Ascending aorta (tissue), 2 donors: ENCODE data around the gene QSOX1. TPM values are rescaled to one million over a fixed set of nuclear protein-coding genes. Genes with fewer than 3 reads are reported as not detected.

ENCODE experiments used
- DNase-seq, 2 donors: peaks; one replicate each; pipeline ENCODE4 v3.0.0-alpha.2; 2019; ENCODE audit warnings: low spot score in 2 of 2
- H3K27ac ChIP-seq, 2 donors: fragments of 200-600 bp; sonication (generic); one replicate each; pipeline ENCODE4 v1.5.1; 2016 to 2017; ENCODE audit warnings: mild to moderate bottlenecking in 1 of 2
- H3K27me3 ChIP-seq: fragments of 200-600 bp; sonication (generic); one replicate; pipeline ENCODE4 v1.5.1; 2017
- H3K36me3 ChIP-seq, 2 donors: fragments of 200-600 bp; sonication (generic); one replicate each; pipeline ENCODE4 v1.5.1; 2016
- H3K4me1 ChIP-seq, 2 donors: fragments of 200-600 bp; sonication (generic); one replicate each; pipeline ENCODE4 v1.5.1; 2016 to 2017; ENCODE audit warnings: mild to moderate bottlenecking in 1 of 2
- H3K4me3 ChIP-seq, 2 donors: fragments of 200-600 bp; sonication (generic); one replicate each; pipeline ENCODE4 v1.5.1; 2016 to 2017; ENCODE audit warnings: mild to moderate bottlenecking in 1 of 2
- H3K9me3 ChIP-seq, 2 donors: fragments of 200-600 bp; sonication (generic); one replicate each; pipeline ENCODE4 v1.5.1; 2016
- intact Hi-C: fragments of 100-400 bp; cut with DNase I; formaldehyde crosslinking; loops from one replicate; pipeline ENCODE4 v1.15.1; 2023
- total RNA-seq: library from RNA; depleted of rRNA; stranded (reverse); fragments of >200 nt; gene quantifications from one replicate; pipeline ENCODE4 v1.1.0, GENCODE V29; 2016
- TF ChIP-seq, protein P1 (sequence below), 3 experiments: fragments of 200-600 bp in 2 of 3; fragments of 450-650 bp in 1 of 3; sonication (generic) in 2 of 3; IDR thresholded peaks; one replicate each; pipeline ENCODE4 v1.5.1; 2016 to 2019; ENCODE audit warnings: antibody characterized with exemption in 3 of 3, mild to moderate bottlenecking in 1 of 3, moderate library complexity in 1 of 3

Gene QSOX1
- total RNA-seq, 1 donor from 2014 or later, result 200 TPM

- intact Hi-C loops, result loop anchor here (5.0 kb wide), 1 partner anchor 295 kb away; no protein-coding TSS in a partner anchor
- Histone ChIP-seq H3K9me3 (no peaks in the 10 kb centered on the region), H3K4me1 (no peaks in the 10 kb centered on the region), H3K4me3 (no peak overlapping the region), H3K27ac (no peak overlapping the region), H3K27me3 (no peaks in the 10 kb centered on the region), H3K36me3 (peaks cover 42 to 95% of the 10 kb centered on the region in 2 donors)
- TF ChIP-seq, protein P1, sequence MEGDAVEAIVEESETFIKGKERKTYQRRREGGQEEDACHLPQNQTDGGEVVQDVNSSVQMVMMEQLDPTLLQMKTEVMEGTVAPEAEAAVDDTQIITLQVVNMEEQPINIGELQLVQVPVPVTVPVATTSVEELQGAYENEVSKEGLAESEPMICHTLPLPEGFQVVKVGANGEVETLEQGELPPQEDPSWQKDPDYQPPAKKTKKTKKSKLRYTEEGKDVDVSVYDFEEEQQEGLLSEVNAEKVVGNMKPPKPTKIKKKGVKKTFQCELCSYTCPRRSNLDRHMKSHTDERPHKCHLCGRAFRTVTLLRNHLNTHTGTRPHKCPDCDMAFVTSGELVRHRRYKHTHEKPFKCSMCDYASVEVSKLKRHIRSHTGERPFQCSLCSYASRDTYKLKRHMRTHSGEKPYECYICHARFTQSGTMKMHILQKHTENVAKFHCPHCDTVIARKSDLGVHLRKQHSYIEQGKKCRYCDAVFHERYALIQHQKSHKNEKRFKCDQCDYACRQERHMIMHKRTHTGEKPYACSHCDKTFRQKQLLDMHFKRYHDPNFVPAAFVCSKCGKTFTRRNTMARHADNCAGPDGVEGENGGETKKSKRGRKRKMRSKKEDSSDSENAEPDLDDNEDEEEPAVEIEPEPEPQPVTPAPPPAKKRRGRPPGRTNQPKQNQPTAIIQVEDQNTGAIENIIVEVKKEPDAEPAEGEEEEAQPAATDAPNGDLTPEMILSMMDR (IDR thresholded peaks at IDR 0.05), result no peak
- DNase-seq, result no peak
These were observed 33.0 kb downstream of the QSOX1 start for GRCh38 chr1:180187626-180188025.

DNA sequence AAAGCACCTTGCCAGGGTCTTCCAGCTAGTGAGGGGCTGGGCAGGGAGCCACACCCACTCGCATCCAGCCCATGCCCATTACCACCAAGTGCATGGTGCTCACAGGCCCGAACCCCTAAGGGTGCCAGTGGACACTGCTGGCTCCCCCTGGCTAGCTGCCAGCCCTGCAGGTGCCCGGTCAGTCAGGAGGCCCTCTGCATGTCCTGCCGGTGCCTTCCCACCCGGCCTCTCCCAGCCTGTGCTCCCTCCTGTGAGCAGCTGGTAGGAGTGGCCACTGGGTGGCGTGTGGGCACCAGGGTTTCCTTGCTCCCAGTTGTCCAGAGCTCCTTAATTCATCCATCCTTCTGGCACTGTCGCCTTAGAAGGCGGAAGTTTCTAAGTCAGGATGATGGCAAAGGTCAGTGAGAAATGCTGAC, 33.4 kb downstream of the QSOX1 start:
- TF ChIP-seq, protein P1 (IDR thresholded peaks at IDR 0.05), result peak in 2 of 3 experiments; percentile 10 to 45
- Histone ChIP-seq H3K27ac (no peak overlapping the region), H3K27me3 (no peaks in the 10 kb centered on the region), H3K36me3 (peaks cover 39 to 90% of the 10 kb centered on the region in 2 donors), H3K4me1 (no peaks in the 10 kb centered on the region), H3K4me3 (no peak overlapping the region), H3K9me3 (no peaks in the 10 kb centered on the region)
- DNase-seq, result no peak
- intact Hi-C loops, result loop anchor here (5.0 kb wide), 1 partner anchor 294 kb away; no protein-coding TSS in a partner anchor

DNA sequence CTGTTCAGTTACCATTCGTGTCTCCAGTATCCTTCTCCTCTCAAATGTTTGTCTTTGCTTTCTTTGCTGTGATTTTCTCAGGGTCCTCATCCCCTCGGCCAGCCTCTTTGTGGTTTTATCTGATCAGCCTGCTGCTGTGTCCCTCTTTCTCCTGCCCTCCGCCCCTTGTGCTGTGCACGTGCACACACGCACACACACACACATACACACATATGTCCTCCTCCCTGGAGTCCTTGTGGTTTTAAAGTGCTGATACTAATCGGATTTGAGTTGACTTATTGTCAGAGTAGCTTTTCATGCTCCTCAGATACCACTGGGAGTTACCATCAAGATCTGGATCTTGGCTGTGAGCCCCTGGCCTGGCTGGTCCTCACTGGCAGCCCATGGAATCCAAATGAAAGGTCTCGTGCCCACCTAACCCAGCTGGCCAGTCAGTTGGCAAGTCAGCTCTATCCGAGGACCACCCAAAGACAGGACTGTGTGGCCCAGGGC, 34.1 kb downstream of the QSOX1 start:
- intact Hi-C loops, result loop anchor here (5.0 kb wide), 1 partner anchor 294 kb away; no protein-coding TSS in a partner anchor
- no peaks in the 10 kb centered on the region for H3K27me3 ChIP-seq
- no peaks in the 10 kb centered on the region for H3K4me1 ChIP-seq
- H3K36me3 ChIP-seq, result peaks cover 40 to 84% of the 10 kb centered on the region in 2 donors
- no peak overlapping the region for H3K4me3 ChIP-seq
- H3K9me3 ChIP-seq, result no peaks in the 10 kb centered on the region
- no peak for DNase-seq
- H3K27ac ChIP-seq, result no peak overlapping the region
- TF ChIP-seq, protein P1 (IDR thresholded peaks at IDR 0.05), result no peak

GRCh38 chr1:180190091-180190490, 35.4 kb downstream of the QSOX1 start:
- TF ChIP-seq, protein P1 (IDR thresholded peaks at IDR 0.05), result no peak
- Histone ChIP-seq H3K27ac (no peak overlapping the region), H3K4me3 (no peak overlapping the region), H3K9me3 (no peaks in the 10 kb centered on the region), H3K4me1 (no peaks in the 10 kb centered on the region), H3K27me3 (no peaks in the 10 kb centered on the region), H3K36me3 (peaks cover 48 to 78% of the 10 kb centered on the region in 2 donors)
- DNase-seq, result no peak
- intact Hi-C loops, result no loop called here

DNA sequence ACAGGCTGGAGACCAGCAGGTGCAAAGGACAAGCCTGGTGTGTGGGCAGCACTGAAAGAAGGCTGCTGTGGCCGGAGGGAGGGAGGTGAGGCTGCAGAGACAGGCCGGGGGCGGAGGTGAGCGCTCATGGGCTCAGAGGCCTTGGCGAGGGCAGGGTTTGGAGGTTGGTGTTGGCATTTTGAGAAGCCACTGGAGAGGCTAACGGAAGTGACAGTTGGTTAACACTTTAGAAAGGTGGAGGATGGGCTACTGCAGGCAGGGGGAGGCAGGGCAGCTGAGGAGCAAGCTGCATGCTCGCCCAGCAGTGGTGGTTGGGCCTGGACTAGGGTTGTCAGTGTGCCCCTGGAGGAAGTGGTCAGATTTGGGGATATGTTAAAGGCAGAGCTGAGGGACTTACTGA, 37.5 kb downstream of the QSOX1 start:
- intact Hi-C loops, result no loop called here
- Histone ChIP-seq H3K9me3 (no peaks in the 10 kb centered on the region), H3K36me3 (peaks cover 47 to 67% of the 10 kb centered on the region in 2 donors)

More for the DNA sequence above, 37.5 kb downstream of the QSOX1 start:
- Histone ChIP-seq H3K27ac (no peak overlapping the region), H3K4me3 (no peak overlapping the region), H3K27me3 (no peaks in the 10 kb centered on the region), H3K4me1 (no peaks in the 10 kb centered on the region)
- TF ChIP-seq, protein P1 (IDR thresholded peaks at IDR 0.05), result no peak
- DNase-seq, result no peak
